NCI-H187 treated with DMSO at 0.1 percent for 48 hours (cell line): Measurements from ENCODE around the gene MVB12B.

Source experiments
- DNase-seq: peaks from one replicate; lab custom pipeline; 2025; lab: John Stamatoyannopoulos, UW

Gene MVB12B

DNA sequence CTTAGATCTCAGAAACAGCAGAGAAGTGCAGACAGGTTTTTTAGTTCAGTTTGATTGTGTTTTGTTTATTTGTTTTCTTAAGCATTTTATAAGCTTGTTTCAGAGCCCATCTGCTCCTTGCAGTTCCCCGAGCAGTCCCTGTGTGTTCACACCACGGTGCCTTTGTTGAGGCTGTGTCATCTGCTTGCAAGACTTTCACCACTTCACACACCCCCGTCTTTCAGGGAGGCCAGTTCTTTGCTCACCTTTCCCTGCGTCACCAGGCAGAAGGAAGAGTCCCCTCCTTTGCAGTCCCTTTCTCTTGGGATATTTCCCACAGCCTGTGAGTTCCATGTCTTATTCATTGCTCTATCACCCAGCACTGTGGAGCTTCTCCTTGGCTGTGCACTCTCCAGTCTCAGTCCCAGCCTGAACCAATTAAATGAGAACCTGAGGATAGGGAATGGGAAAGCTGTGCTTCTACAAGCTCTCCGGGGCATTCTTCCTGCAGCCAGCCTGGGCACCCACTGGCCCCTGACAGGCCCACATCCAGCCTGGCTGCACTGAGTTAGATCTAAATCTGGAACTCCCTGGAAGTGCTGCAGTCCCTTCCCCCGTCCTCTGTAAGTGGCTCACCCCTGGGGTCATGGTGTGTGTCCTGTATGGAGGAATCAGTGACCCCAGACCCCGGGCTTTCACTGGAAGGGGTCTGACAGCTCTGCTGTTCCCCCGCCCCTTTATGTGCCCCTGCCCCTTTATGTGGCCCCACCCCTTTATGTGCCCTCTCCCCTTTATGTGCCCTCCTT, 5.5 kb downstream of the MVB12B start:
- no peak for DNase-seq

DNA sequence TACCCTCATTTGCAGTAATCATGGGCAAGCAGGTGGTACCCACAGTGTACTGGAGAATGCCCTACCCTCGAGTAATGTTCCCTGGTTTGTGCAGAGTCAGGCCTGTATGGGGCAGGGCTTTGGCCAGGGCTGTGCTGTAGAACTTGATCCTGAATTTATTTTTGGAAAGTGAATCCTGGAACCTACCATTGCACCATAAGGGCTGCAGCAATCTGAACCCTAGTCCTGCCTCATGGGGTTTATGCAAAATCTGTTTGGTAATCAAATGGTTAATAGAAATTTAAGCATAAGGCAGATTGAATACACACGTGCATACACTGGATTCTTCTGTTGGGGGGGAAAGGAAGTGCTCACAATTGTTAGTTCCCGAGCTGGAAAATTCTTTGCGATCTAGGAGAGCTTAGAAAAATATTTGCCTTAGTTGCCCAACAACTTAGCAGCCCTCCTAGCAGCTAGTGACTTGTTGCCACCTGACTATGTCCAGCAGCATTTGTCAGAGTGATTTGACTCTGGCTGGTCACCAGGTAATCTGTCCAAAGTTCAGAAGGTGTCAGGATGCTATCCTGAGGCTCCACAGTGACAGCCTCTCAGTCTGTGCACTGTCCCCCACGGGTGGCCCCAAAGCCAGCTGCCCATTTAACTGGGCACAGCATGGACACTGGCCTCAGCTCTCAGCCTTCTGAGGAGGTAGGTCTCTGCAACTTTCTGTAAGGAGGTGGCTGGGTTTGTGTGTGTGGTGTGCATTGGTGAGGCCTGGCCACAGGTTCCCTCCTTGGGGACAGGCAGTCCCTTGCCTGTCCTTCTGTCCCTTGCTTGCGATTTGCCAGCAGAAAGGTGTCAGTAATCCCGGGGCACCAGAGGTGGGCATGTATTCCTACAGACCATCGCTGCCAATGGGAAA, 8.3 kb downstream of the MVB12B start:
- no peak for DNase-seq

DNA sequence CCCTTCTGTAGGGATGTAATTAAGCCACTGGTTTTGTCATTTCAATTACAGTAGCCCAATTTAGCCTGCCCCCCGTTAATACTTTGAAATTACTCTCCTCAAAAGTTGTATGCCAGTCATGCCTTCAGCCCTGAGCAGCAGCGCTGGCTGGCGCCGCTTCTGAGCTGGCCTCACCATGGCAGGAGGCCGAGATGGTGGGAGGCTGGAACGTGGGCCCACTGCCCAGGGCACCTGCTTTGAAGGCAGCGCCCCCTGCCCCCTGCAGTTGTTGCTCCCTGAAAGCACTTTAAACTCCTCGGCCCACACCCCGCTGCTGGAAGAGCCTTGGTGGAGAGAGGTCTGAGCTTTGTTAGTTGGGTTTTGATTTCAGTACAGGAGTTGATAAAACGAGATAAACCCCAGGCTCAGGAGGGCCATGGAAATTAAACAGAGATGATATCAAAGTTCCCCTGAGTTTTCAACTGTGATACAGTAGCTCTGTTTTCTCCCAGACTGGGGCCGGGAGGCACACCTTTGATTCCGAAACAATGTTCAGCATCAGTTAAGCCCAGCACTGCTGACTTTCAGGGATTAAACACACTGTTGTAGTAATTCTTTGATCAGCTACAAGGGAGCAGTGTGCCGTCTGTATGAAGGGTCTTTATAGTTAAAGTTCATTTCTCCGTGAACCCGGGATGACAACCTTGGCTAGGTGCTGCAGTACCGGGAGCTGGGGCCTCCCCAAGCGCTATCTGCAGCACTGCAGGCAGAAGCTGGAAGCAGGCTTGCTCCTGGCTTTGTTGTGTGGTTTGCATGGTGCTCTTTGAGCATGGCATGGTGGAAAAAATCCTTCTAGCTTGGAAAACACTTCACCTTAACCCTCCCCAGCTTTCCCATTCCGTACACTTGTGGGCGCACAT, 9.5 kb downstream of the MVB12B start:
- no peak for DNase-seq

DNA sequence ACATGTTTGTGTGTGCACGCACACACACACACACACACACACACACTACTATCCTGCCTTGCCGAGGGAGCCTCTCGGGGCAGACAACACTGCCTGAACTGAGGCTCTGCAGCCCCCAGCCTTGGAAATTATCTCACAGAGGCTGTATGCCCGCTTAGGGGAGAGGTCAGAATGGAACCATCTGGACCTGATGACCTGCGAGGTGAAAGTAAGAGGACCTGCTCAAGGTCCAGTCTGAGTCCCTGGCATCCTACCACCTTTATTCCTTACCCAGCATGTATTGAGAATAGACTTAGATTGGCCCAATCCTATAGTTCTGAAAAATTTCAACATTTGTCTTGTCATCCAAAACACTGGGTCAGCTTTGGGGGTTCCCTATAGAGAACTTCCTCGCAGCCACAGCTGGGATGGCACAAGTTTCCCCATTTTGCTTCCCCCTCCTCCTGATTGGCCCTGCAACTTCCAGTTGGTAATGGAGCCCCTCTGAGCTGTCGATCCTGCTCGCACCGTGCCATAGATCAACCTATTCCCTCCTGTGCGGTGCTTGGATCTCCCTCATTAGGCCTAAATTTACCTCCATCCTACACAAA, 10.2 kb downstream of the MVB12B start:
- no peak for DNase-seq

DNA sequence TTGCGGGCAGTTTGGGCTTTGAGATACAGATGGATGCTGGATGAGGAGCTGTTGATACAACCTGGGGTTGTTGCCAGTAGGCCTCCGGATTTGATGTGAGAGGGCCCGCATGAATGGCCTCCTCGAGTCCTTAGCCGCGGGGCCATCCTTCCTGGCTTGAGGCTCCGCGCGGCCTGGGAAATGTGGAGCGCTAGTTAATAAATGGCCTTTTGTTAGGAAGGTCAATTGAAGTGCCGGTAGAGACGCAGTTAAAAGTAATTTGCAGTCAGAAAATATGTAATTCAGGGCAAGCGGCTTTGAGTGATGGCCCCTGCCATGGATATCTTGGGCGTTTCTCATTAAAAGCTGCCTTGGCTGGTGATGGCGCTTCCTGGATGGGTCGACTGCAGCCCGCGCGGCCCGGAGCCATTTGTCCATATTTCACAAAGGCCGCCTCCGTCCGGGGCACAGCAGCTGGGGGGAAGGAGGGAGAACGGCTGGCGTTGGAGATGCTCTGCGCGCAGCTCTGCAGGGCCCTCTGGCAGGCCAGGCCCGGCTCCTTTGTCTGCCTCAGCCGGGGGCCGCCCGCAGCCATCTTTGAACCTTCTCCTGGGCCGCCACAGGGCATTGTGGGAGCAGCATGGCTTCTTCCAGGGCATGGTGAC, 11.2 kb downstream of the MVB12B start:
- DNase-seq, result no peak

DNA sequence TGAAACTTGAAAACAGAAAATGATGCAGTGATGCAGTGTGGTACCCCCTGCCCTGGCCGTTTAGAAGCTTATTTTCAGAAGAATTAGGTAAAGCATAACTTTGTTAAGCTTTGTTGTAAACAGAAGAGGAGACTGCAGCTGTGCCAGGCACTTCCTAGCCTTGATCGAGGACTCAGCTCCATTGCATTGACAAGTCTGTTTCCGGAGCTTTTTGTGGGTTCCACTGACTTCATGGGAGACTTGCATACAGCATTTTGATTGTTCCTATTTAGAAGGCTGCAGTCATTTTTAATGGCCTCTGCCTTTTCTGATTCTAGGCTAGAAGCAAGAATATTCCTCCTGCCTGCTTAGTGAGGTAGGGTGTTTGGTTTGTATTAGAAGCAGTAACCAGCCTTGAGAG, 12.3 kb downstream of the MVB12B start:
- no peak for DNase-seq

DNA sequence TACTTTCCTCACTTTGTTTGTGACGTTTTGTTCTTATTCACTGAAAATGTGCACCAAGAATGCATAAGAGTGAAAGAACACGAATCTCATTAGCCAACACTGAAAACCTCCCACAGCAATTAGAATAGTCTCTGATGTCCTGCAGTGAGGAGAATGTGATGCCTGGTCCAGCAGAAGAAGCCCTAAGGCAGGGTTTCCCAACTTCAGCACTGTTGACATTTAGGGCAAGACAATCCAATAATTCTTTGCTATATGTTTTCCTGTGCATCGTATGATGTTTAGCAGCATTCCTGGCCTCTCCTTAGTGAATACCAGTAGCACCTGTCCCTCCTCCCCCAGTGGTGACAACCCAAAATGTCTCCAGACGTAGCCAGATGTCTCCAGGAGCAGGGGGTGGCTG, 14.8 kb downstream of the MVB12B start:
- DNase-seq, result no peak

DNA sequence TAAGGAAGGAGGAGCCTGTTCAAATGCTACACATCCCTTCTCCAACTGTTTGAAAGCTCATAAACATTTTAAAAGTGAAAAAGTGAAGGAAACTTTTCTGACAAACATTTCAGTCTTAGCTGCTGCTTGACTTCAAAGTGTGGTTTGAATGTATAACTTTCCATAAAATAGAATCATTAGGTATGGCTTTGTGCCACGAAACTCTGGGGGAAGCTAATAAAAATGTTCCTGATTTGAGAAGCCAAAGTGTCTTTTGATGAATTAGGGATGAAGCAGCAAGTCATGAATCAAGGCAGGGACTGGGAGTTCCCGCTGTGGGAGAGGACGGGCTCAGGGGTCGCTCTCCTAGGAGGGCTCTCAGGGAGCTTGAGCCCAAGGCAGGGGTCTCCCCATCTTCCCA, 15.3 kb downstream of the MVB12B start:
- no peak for DNase-seq

DNA sequence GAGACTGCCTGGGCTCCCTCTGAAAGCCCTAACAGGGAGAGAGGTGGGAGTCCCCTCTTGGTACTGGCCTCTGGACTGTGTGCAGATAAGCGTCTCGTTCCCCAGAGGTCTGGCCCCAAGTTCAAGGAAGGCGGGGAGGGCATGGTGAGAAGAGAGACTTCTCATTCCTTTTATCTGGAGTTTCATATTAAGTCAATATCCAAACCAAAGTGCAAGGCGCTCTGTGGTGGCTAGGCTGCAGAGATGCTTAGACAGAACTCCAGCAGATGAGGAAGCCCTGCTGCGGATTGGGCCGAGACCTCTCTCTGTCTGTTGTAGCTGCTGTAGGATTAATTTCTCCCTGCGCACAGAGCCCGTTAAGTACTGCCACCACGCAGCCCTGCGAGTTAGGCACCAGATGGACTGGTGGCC, 16.0 kb downstream of the MVB12B start:
- DNase-seq, result no peak

DNA sequence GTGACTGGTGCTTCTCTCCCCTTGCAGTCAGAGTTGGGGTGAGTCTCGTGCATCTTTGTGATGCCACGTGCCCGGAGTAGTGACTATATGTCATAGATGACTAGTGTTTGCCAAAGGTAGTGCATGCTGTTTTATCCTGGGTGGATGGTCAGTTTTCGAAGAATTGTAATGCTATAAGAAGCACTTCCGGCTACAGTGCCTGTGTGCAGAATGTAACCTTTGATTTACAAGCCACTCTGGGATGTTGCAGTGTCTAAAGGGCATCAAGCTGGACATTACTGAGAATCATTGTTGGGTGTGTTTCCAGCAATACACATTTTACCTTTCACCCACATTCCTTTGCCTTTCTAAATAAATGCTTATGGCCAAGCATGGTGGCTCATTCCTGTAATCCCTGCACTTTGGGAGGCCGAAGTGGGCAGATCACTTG, 16.7 kb downstream of the MVB12B start:
- no peak for DNase-seq

DNA sequence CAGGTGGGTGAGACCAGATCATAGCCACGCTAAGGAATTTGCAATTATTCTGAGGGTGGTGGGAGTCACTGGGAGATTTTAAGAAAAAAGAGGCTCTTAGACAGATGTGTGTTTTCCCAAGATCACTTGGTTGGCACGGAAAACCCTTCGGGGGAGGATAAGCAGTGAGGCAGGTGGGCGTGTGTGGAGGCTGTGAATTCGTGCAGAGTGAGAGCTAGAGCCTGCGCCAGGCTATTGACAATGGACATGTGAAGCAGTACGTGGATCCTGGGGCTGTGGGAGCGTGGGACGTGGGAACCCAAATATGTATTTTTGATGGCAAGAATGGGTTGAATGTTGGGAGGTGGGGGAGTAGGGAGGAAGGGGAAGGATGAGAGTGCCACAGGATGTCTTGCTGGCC, 19.4 kb downstream of the MVB12B start:
- no peak for DNase-seq

DNA sequence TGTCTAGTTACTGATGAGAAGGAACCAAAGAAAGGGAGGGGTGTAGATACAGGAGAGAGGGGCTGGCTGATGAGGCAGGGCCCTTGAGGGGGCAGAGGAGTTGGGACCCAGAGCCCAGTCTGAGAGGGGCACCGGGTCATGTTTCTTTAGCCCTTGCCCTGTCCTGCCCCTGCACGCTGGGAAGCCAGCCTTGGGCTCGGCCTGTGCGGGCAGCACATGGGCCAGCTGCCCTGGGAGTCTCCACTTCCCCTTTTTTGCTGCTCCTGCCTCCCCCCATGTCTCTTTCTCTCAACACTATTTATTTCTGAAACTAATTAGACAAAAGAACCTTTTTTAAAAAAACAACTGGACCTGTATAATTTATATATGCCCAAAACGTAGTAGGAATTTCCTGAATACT, 20.5 kb downstream of the MVB12B start:
- no peak for DNase-seq

DNA sequence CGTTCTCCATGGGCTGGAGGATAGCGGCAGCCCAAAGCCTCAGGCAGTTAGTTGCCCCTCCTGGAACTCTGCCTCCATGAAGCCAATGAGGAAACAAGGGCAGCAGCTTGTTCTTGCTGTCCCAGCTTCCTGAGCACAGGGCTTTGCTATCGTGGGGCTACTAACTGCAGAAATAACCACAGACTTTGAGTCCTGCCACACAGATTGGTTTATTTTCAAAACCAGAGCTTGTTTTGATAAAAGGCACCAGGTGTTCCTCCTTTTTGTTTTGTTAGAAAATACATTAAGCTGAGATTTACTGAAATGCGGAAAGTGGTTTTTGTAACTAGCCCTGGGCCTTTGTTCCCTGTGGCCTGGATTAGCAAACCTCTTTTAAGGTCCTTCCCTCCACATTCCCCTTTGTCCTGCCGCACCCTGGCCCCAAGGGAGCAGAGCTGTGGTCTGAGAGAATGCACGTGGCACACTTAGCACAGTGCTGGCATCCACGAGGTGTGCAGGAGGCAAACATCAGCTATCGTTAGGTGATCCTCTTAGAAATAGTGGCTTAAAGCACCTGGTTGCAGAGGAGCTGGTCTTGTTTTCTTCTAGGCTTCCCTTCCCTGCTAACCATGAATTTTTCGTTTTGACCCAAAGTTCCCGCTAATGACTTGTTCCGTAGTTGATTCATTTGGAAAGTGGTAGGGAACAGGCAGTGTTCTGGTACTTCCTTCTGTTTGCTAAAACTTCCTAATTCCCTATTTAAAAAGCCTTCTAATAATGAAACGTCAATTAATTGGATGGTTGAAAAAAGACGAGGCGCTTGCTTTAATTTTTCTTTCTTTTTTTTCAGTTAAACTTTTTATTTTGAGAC, 21.5 kb downstream of the MVB12B start:
- DNase-seq, result peak; percentile 28

DNA sequence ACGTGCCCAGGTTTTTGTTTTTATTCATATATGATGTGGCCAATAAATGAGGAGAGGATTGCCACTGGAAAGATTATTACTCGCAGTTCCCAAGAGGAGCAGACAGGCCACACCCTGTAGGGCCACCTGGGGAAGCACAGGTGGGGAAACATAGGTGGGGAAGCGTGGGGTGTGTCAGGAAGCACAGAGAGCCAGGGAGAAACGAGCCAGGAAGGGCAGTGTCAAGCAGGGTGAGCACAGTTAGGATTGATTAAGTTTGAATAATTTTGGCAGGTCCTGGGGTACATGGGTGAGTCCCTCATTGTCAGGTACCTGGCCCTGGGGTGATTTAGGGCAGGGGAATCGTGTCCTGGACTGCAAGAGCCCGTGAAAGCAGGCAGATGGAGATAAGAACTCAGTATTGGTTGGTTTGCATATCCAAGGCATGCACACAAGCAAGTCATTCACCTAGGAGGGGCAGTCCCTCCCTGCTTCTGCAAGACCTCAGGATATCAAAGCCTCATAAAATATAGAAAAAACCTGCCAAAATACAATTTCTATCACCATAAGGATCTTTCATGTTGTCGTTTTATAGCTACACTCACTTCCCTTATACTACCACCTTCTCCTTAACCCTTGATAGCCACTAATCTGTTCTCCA, 22.4 kb downstream of the MVB12B start:
- no peak for DNase-seq

DNA sequence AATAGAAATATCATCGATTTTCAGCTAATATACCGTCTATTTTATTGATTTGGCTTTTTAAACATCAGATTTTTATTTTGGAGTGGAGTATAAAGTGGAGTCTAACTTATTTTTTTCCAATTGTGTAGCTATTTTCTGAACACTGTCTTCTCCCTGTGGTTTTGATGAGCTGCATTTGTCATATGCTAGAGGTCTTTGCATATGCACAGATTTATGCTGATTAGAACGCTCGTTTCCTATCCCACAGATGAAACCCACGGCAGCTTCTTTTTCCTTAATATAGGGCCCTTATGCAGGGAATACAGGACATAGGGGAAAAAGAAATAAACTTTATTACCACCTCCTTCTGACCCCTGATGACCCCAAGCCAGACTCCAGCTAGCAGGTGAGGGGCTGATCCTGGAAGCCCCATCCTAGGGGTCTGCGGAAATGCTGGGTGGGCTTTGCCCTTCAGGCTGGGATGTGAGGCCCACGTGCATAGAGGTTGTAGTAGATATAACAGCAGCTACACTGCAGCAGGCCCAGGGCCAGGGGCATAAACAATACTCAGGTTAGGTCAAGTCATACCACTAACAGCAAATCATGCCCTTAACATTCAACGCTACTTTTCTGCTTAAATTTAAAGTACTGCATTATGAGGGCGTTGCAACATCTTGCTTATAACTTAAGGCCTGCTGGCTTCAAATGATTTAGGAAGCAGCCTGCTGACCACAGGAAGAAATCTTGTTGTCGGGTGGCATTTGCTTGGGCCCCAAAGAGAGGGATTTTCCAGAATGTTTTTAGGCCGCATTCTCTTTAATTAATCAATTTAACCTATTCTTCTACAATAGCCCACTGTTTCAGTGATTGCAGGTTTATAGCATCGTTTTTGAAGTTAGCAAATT, 28.5 kb downstream of the MVB12B start:
- no peak for DNase-seq

DNA sequence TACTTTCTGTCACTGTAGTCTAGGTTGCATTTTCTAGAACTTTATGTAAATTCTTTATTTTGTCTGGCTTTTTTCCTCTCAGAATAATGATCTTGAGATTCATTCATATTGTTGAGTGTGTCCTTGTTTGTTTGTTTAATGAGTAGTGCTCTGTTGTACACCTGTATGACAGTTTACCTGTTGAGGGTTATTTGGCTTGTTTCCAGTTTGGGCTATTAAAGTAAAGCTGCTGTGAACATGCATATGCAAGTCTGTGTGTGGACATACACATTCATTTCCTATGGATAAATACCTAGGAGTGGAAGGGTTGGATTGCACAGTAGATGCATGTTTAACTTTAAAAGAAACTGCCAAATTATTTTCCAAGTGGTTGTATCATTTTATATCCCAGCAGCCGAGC, 30.4 kb downstream of the MVB12B start:
- DNase-seq, result no peak

DNA sequence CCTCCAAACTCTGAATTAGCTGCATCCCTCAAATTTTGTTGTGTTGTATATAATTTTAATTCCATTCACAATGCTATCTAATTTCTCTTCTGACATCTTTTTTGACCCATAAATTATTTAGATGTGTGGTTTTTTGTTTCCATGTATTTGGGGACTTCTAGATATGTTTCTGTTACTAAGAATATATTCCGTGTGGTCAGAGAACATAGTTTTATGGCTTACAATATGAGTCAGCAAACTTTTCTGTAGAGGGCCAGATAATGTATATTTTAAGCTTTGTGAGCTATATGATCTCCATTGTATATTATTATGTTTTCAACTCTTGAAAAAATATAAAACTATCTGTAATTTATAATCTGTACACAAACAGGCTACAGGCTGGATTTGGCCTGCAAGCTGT, 33.4 kb downstream of the MVB12B start:
- DNase-seq, result no peak

DNA sequence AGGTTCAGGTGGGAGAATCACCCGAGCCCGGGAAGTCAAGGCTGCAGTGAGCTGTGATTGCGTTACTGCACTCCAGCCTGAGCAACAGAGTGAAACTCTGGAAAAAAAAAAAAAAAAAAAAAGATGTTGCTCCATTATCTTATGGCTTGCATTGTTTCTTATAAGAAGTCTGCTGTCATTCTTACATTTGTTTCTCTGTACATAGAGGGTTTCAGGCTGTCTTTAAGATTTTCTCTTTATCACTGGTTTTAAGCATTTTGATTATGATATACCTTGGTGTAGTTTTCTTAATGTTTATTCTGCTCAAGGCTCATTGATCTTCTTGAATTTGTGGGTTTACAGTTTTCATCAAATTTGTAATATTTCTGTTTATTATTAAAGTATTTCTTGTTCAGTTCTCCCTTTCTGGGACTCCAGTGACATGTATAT, 35.2 kb downstream of the MVB12B start:
- DNase-seq, result no peak

DNA sequence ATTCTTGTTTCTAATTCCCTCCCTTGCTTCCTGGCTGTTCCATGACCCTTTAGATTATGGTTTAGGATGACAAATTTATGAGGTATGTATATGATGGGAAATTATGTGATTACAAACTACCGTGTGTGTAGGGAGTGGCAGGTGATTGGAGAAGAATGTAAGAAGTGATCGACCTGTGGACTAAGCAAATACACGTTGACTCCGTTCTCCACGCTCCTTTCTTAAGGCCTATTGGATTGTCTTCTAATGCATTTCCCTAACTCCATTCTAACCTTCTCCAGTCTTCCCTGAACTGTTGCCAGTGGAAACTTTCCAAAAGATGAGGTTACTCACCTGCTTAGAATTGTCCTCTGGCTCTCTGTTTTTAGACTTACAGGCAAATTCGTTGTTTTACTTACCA, 36.6 kb downstream of the MVB12B start:
- no peak for DNase-seq
